WTC11 (cell line): ENCODE data around the gene GABRG3. TPM values are rescaled to one million over a fixed set of nuclear protein-coding genes. Genes with fewer than 3 reads are reported as not detected.

ENCODE experiments used
- ATAC-seq: fragments of 200-7000 bp; cut with Tn5 transposase; 2 replicates; pipeline ENCODE4 v1.10.0; 2021; ENCODE audit warnings: mild to moderate bottlenecking, moderate library complexity
- CTCF ChIA-PET: fragments of 300-600 bp; sonication (Branson Sonifier 250); formaldehyde crosslinking; loops from one replicate; lab custom pipeline; 2021; ENCODE audit warnings: antibody characterized with exemption; lab: Charles Lee
- POLR2A ChIA-PET: fragments of 350-600 bp; sonication (Branson Sonifier 250); formaldehyde crosslinking; loops from one replicate; lab custom pipeline; 2021; ENCODE audit warnings: antibody characterized with exemption; lab: Charles Lee
- DNase-seq: peaks from one replicate; pipeline ENCODE4 v3.0.0; 2021; ENCODE audit warnings: low spot score
- H3K27ac Mint-ChIP-seq: 2 replicates; pipeline ENCODE4 v1.8.0; 2021; ENCODE audit warnings: mixed read lengths
- H3K27me3 Mint-ChIP-seq: 2 replicates; pipeline ENCODE4 v1.8.0; 2021; ENCODE audit warnings: low read depth, mild to moderate bottlenecking, moderate library complexity, mixed read lengths
- H3K36me3 Mint-ChIP-seq: 2 replicates; pipeline ENCODE4 v1.8.0; 2021; ENCODE audit warnings: mixed read lengths
- H3K4me1 Mint-ChIP-seq: 2 replicates; pipeline ENCODE4 v1.8.0; 2022; ENCODE audit warnings: mixed read lengths
- H3K4me3 Mint-ChIP-seq: 2 replicates; pipeline ENCODE4 v1.8.0; 2021; ENCODE audit warnings: mild to moderate bottlenecking, moderate library complexity, mixed read lengths
- H3K9me3 Mint-ChIP-seq: 2 replicates; pipeline ENCODE4 v1.8.0; 2021; ENCODE audit warnings: mixed read lengths
- CREM ChIP-seq: sonication (generic); formaldehyde crosslinking; IDR thresholded peaks from 2 replicates; pipeline ENCODE4 v1.8.1; 2022; ENCODE audit warnings: mild to moderate bottlenecking, missing genetic modification reagents, moderate library complexity
- ESRRA ChIP-seq: sonication (generic); formaldehyde crosslinking; IDR thresholded peaks from 2 replicates; pipeline ENCODE4 v1.8.1; 2022; ENCODE audit warnings: mild to moderate bottlenecking, missing genetic modification reagents, borderline replicate concordance
- FOXJ3 ChIP-seq: sonication (generic); formaldehyde crosslinking; IDR thresholded peaks from 2 replicates; pipeline ENCODE4 v1.9.0; 2021; ENCODE audit warnings: missing genetic modification reagents, mild to moderate bottlenecking, borderline replicate concordance
- FOXP1 ChIP-seq: sonication (generic); formaldehyde crosslinking; IDR thresholded peaks from 2 replicates; pipeline ENCODE4 v1.8.0; 2022; ENCODE audit warnings: missing genetic modification reagents, mild to moderate bottlenecking, moderate library complexity, borderline replicate concordance
- GTF2I ChIP-seq: fragments of 250-450 bp; sonication (Bioruptor Pico); conservative IDR thresholded peaks from 2 replicates; pipeline ENCODE4 v1.4.0; 2021; ENCODE audit warnings: mild to moderate bottlenecking
- HMGA2 ChIP-seq: fragments of 250-450 bp; sonication (Bioruptor Pico); IDR thresholded peaks from 2 replicates; pipeline ENCODE4 v1.4.0; 2021; ENCODE audit warnings: mild to moderate bottlenecking, moderate library complexity
- JAZF1 ChIP-seq: fragments of 250-450 bp; sonication (Bioruptor Pico); IDR thresholded peaks from 2 replicates; pipeline ENCODE4 v1.9.0; 2021; ENCODE audit warnings: moderate library complexity, mild to moderate bottlenecking, inconsistent platforms
- KAT7 ChIP-seq: sonication (generic); formaldehyde crosslinking; IDR thresholded peaks from 2 replicates; pipeline ENCODE4 v1.8.1; 2023; ENCODE audit warnings: missing genetic modification reagents, mild to moderate bottlenecking, borderline replicate concordance
- MYBL2 ChIP-seq: sonication (generic); formaldehyde crosslinking; IDR thresholded peaks from 2 replicates; pipeline ENCODE4 v1.8.1; 2023; ENCODE audit warnings: mild to moderate bottlenecking, moderate library complexity, missing genetic modification reagents
- NFYB ChIP-seq: sonication (generic); formaldehyde crosslinking; conservative IDR thresholded peaks from 2 replicates; pipeline ENCODE4 v1.8.0; 2022; ENCODE audit warnings: low read depth, missing genetic modification reagents
- SMAD3 ChIP-seq: sonication (generic); formaldehyde crosslinking; IDR thresholded peaks from 2 replicates; pipeline ENCODE4 v1.8.0; 2022; ENCODE audit warnings: missing genetic modification reagents, mild to moderate bottlenecking, borderline replicate concordance
- SOX15 ChIP-seq: fragments of 250-450 bp; sonication (Bioruptor Pico); IDR thresholded peaks from 2 replicates; pipeline ENCODE4 v1.9.0; 2021; ENCODE audit warnings: mild to moderate bottlenecking
- TEAD1 ChIP-seq: sonication (generic); formaldehyde crosslinking; IDR thresholded peaks from 2 replicates; pipeline ENCODE4 v1.8.0; 2022; ENCODE audit warnings: mild to moderate bottlenecking, missing genetic modification reagents
- TP53 ChIP-seq: sonication (generic); formaldehyde crosslinking; IDR thresholded peaks from 2 replicates; pipeline ENCODE4 v1.8.1; 2023; ENCODE audit warnings: mild to moderate bottlenecking, missing genetic modification reagents
- ZBTB21 ChIP-seq: sonication (generic); formaldehyde crosslinking; IDR thresholded peaks from 2 replicates; pipeline ENCODE4 v1.8.1; 2023; ENCODE audit warnings: mild to moderate bottlenecking, missing genetic modification reagents, borderline replicate concordance
- ZNF138 ChIP-seq: sonication (generic); formaldehyde crosslinking; conservative IDR thresholded peaks from 2 replicates; pipeline ENCODE4 v1.8.1; 2022; ENCODE audit warnings: mild to moderate bottlenecking, moderate library complexity, missing genetic modification reagents
- ZNF416 ChIP-seq: fragments of 250-450 bp; sonication (Bioruptor Pico); IDR thresholded peaks from 2 replicates; pipeline ENCODE4 v1.9.0; 2021; ENCODE audit warnings: mild to moderate bottlenecking, inconsistent platforms
- total RNA-seq: library from RNA; stranded (reverse); gene quantifications from 3 replicates; pipeline ENCODE4 v1.2.3, GENCODE V29; 2021
- TF ChIP-seq, protein P1 (sequence below): sonication (generic); formaldehyde crosslinking; IDR thresholded peaks from 2 replicates; pipeline ENCODE4 v1.8.0; 2022; ENCODE audit warnings: mild to moderate bottlenecking, missing genetic modification reagents
- TF ChIP-seq, protein P2 (sequence below): sonication (generic); formaldehyde crosslinking; IDR thresholded peaks from 2 replicates; pipeline ENCODE4 v1.8.0; 2022; ENCODE audit warnings: mild to moderate bottlenecking, missing genetic modification reagents
- TF ChIP-seq, protein P3 (sequence below): fragments of 250-450 bp; sonication (Bioruptor Pico); IDR thresholded peaks from 2 replicates; pipeline ENCODE4 v1.9.0; 2021; ENCODE audit warnings: mild to moderate bottlenecking
- TF ChIP-seq, protein P4 (sequence below): fragments of 200-600 bp; IDR thresholded peaks from 2 replicates; pipeline ENCODE4 v1.8.0; 2022; ENCODE audit warnings: antibody characterized with exemption
- TF ChIP-seq, protein P5 (sequence below): sonication (generic); formaldehyde crosslinking; IDR thresholded peaks from 2 replicates; pipeline ENCODE4 v1.8.0; 2023; ENCODE audit warnings: missing genetic modification reagents
- TF ChIP-seq, protein P6 (sequence below): sonication (generic); formaldehyde crosslinking; IDR thresholded peaks from 2 replicates; pipeline ENCODE4 v1.8.1; 2022; ENCODE audit warnings: low read depth, missing genetic modification reagents, borderline replicate concordance

GABRG3 gene
- total RNA-seq, 1 experiment from 2014 or later = 0.72 TPM

DNA sequence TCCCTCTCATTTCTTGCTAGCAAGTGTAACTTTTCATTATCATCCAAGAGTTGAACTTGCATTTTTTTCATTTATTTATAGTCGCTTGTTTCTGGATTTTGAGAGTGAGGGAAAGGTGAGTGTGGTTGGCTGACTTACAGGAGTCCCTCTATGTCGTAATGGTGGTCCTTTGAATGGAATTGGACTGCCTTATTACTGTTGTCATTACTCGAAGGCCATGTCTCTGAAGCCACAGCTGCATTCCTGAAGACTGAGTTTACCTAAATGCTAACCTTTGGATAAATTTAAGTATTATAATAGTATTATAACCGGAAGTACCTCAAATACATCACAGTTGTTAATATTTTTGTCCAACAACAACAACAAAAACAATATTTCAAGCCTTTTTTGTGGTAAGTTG is 488.9 kb downstream of the GABRG3 start:
- ATAC-seq (no peak), DNase-seq (no peak)
- Mint-ChIP-seq H3K9me3 (peaks cover 11% of the 10 kb centered on the region), H3K27ac (no peak overlapping the region), H3K4me1 (no peaks in the 10 kb centered on the region), H3K4me3 (no peak overlapping the region)
- CTCF ChIA-PET = no interaction called here
- POLR2A ChIA-PET = no interaction called here
- TF ChIP-seq ZNF416 (CRISPR knock-in tag) (no peak), MYBL2 (CRISPR knock-in tag) (no peak), SOX15 (no peak), FOXJ3 (no peak), ZBTB21 (no peak), ZNF138 (CRISPR knock-in tag) (no peak)
- TF ChIP-seq, protein P1, sequence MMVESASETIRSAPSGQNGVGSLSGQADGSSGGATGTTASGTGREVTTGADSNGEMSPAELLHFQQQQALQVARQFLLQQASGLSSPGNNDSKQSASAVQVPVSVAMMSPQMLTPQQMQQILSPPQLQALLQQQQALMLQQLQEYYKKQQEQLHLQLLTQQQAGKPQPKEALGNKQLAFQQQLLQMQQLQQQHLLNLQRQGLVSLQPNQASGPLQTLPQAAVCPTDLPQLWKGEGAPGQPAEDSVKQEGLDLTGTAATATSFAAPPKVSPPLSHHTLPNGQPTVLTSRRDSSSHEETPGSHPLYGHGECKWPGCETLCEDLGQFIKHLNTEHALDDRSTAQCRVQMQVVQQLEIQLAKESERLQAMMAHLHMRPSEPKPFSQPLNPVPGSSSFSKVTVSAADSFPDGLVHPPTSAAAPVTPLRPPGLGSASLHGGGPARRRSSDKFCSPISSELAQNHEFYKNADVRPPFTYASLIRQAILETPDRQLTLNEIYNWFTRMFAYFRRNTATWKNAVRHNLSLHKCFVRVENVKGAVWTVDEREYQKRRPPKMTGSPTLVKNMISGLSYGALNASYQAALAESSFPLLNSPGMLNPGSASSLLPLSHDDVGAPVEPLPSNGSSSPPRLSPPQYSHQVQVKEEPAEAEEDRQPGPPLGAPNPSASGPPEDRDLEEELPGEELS (CRISPR knock-in tag) = no peak
- TF ChIP-seq, protein P2, sequence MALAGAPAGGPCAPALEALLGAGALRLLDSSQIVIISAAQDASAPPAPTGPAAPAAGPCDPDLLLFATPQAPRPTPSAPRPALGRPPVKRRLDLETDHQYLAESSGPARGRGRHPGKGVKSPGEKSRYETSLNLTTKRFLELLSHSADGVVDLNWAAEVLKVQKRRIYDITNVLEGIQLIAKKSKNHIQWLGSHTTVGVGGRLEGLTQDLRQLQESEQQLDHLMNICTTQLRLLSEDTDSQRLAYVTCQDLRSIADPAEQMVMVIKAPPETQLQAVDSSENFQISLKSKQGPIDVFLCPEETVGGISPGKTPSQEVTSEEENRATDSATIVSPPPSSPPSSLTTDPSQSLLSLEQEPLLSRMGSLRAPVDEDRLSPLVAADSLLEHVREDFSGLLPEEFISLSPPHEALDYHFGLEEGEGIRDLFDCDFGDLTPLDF = no peak
- TF ChIP-seq, all 79 proteins: peak for 0
- H3K27me3 Mint-ChIP-seq = no peaks in the 10 kb centered on the region; the same call in 1 of the 2 replicates
- no peaks in the 10 kb centered on the region for H3K36me3 Mint-ChIP-seq

DNA sequence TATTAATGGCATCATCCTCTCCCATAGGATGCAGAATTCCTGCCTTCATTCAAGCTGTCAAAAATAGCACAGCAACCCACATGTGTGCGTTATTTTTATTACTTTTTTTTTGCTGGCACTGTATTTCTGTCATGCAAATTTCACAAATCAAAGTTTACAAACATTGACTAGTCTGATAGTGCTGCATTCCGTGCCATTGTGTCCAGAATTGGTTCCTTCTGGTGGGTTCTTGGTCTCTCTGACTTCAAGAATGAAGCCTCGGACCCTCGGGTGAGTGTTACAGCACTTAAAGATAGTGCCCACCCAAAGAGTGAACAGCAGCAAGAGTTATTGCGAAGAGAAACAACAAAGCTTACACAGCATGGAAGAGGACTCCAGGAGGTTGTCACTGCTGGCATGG is 490.2 kb downstream of the GABRG3 start:
- no peaks in the 10 kb centered on the region for H3K4me1 Mint-ChIP-seq
- no peak overlapping the region for H3K27ac Mint-ChIP-seq
- TF ChIP-seq JAZF1 (no peak), TEAD1 (CRISPR knock-in tag) (no peak), KAT7 (CRISPR knock-in tag) (no peak), HMGA2 (no peak), ESRRA (CRISPR knock-in tag) (no peak), MYBL2 (CRISPR knock-in tag) (no peak), NFYB (no peak), FOXJ3 (no peak), ZNF138 (CRISPR knock-in tag) (no peak), GTF2I (no peak), FOXP1 (CRISPR knock-in tag) (no peak), CREM (CRISPR knock-in tag) (no peak), SMAD3 (CRISPR knock-in tag) (no peak), TP53 (no peak)
- TF ChIP-seq, protein P3, sequence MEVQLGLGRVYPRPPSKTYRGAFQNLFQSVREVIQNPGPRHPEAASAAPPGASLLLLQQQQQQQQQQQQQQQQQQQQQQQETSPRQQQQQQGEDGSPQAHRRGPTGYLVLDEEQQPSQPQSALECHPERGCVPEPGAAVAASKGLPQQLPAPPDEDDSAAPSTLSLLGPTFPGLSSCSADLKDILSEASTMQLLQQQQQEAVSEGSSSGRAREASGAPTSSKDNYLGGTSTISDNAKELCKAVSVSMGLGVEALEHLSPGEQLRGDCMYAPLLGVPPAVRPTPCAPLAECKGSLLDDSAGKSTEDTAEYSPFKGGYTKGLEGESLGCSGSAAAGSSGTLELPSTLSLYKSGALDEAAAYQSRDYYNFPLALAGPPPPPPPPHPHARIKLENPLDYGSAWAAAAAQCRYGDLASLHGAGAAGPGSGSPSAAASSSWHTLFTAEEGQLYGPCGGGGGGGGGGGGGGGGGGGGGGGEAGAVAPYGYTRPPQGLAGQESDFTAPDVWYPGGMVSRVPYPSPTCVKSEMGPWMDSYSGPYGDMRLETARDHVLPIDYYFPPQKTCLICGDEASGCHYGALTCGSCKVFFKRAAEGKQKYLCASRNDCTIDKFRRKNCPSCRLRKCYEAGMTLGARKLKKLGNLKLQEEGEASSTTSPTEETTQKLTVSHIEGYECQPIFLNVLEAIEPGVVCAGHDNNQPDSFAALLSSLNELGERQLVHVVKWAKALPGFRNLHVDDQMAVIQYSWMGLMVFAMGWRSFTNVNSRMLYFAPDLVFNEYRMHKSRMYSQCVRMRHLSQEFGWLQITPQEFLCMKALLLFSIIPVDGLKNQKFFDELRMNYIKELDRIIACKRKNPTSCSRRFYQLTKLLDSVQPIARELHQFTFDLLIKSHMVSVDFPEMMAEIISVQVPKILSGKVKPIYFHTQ (CRISPR knock-in tag) = no peak
- TF ChIP-seq, protein P4, sequence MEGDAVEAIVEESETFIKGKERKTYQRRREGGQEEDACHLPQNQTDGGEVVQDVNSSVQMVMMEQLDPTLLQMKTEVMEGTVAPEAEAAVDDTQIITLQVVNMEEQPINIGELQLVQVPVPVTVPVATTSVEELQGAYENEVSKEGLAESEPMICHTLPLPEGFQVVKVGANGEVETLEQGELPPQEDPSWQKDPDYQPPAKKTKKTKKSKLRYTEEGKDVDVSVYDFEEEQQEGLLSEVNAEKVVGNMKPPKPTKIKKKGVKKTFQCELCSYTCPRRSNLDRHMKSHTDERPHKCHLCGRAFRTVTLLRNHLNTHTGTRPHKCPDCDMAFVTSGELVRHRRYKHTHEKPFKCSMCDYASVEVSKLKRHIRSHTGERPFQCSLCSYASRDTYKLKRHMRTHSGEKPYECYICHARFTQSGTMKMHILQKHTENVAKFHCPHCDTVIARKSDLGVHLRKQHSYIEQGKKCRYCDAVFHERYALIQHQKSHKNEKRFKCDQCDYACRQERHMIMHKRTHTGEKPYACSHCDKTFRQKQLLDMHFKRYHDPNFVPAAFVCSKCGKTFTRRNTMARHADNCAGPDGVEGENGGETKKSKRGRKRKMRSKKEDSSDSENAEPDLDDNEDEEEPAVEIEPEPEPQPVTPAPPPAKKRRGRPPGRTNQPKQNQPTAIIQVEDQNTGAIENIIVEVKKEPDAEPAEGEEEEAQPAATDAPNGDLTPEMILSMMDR = no peak
- TF ChIP-seq, protein P5, sequence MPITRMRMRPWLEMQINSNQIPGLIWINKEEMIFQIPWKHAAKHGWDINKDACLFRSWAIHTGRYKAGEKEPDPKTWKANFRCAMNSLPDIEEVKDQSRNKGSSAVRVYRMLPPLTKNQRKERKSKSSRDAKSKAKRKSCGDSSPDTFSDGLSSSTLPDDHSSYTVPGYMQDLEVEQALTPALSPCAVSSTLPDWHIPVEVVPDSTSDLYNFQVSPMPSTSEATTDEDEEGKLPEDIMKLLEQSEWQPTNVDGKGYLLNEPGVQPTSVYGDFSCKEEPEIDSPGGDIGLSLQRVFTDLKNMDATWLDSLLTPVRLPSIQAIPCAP (CRISPR knock-in tag) = no peak
- TF ChIP-seq, protein P6, sequence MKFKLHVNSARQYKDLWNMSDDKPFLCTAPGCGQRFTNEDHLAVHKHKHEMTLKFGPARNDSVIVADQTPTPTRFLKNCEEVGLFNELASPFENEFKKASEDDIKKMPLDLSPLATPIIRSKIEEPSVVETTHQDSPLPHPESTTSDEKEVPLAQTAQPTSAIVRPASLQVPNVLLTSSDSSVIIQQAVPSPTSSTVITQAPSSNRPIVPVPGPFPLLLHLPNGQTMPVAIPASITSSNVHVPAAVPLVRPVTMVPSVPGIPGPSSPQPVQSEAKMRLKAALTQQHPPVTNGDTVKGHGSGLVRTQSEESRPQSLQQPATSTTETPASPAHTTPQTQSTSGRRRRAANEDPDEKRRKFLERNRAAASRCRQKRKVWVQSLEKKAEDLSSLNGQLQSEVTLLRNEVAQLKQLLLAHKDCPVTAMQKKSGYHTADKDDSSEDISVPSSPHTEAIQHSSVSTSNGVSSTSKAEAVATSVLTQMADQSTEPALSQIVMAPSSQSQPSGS = no peak
- H3K4me3 Mint-ChIP-seq = no peak overlapping the region
- H3K27me3 Mint-ChIP-seq = no peaks in the 10 kb centered on the region; the same call in 1 of the 2 replicates
- H3K9me3 Mint-ChIP-seq = peaks cover 11% of the 10 kb centered on the region
- DNase-seq (no peak), ATAC-seq (no peak)
- ChIA-PET CTCF (no interaction called here), POLR2A (no interaction called here)
- no peaks in the 10 kb centered on the region for H3K36me3 Mint-ChIP-seq
